NCI-H774 (cell line): ENCODE data around the gene ITGB6.
"Not testable (repeated sequence)": the region's sequence is repeated elsewhere in the genome, so short reads cannot be mapped to it uniquely, and the experiment has no call there.

ENCODE experiments used
- DNase-seq: peaks from one replicate; lab custom pipeline; 2025; lab: John Stamatoyannopoulos, UW

Gene ITGB6

GRCh38 chr2:160139991-160140390, 60.1 kb downstream of the ITGB6 start:
- no peak for DNase-seq

GRCh38 chr2:160139350-160139749, 60.7 kb downstream of the ITGB6 start:
- no peak for DNase-seq

GRCh38 chr2:160138406-160138805, 61.7 kb downstream of the ITGB6 start:
- no peak for DNase-seq

- DNase-seq: no peak
Measured at GRCh38 chr2:160137464-160137863, 62.6 kb downstream of the ITGB6 start.

GRCh38 chr2:160132761-160133160, 67.3 kb downstream of the ITGB6 start:
- no peak for DNase-seq

GRCh38 chr2:160126756-160127155, 73.3 kb downstream of the ITGB6 start:
- DNase-seq: no peak

- no peak for DNase-seq
Measured at GRCh38 chr2:160126315-160126714, 73.8 kb downstream of the ITGB6 start.

GRCh38 chr2:160125828-160126227, 74.2 kb downstream of the ITGB6 start:
- no peak for DNase-seq

GRCh38 chr2:160125366-160125765, 74.7 kb downstream of the ITGB6 start:
- no peak for DNase-seq

GRCh38 chr2:160124571-160124970, 75.5 kb downstream of the ITGB6 start:
- DNase-seq: no peak

GRCh38 chr2:160114721-160115120, 85.4 kb downstream of the ITGB6 start:
- not testable (repeated sequence) for DNase-seq

GRCh38 chr2:160114020-160114419, 86.1 kb downstream of the ITGB6 start:
- no peak for DNase-seq

- DNase-seq: no peak
Measured at GRCh38 chr2:160111951-160112798, 87.9 kb downstream of the ITGB6 start.

- no peak for DNase-seq
Measured at GRCh38 chr2:160110674-160111239, 89.3 kb downstream of the ITGB6 start.

- DNase-seq: peak; percentile 19
Measured at GRCh38 chr2:160109939-160110673, 90.0 kb downstream of the ITGB6 start.

GRCh38 chr2:160109243-160109642, 90.8 kb downstream of the ITGB6 start:
- DNase-seq: no peak

- DNase-seq: no peak
Measured at GRCh38 chr2:160108646-160109045, 91.4 kb downstream of the ITGB6 start.

GRCh38 chr2:160105366-160105765, 94.7 kb downstream of the ITGB6 start:
- DNase-seq: no peak

GRCh38 chr2:160104115-160104514, 96.0 kb downstream of the ITGB6 start:
- no peak for DNase-seq

GRCh38 chr2:160097326-160097725, 102.7 kb downstream of the ITGB6 start:
- DNase-seq: no peak

GRCh38 chr2:160096409-160096808, 103.7 kb downstream of the ITGB6 start:
- no peak for DNase-seq

GRCh38 chr2:160092445-160092844, 107.6 kb downstream of the ITGB6 start:
- DNase-seq: no peak

GRCh38 chr2:160091381-160091780, 108.7 kb downstream of the ITGB6 start:
- DNase-seq: no peak
